ENCODE measurements around the gene GLS2.
"Not testable (repeated sequence)": the region's sequence is repeated elsewhere in the genome, so short reads cannot be mapped to it uniquely, and the experiment has no call there.

The GLS2 gene

GRCh38 chr12:56448860-56449621 lies 38.9 kb downstream of the GLS2 start, which contains the start of gene TIMELESS:
Gene TIMELESS, minus strand, starts transcription at chr12:56449426. Its CDS starts 15,256 bp downstream, at chr12:56434170.
- DNase-seq (ENCODE audit: low spot score) = peak; percentile 97

- DNase-seq (ENCODE audit: low spot score) = not testable (repeated sequence)
Observed at GRCh38 chr12:56443208-56443607, 44.8 kb downstream of the GLS2 start.

GRCh38 chr12:56437430-56438176 lies 50.4 kb downstream of the GLS2 start:
- DNase-seq (ENCODE audit: low spot score) = no peak

GRCh38 chr12:56434828-56435227 lies 53.1 kb downstream of the GLS2 start:
- DNase-seq (ENCODE audit: low spot score) = no peak

- DNase-seq (ENCODE audit: low spot score) = no peak
Observed at GRCh38 chr12:56431850-56432249, 56.1 kb downstream of the GLS2 start.

- no peak for DNase-seq (ENCODE audit: low spot score)
Observed at GRCh38 chr12:56431288-56431687, 56.7 kb downstream of the GLS2 start.

GRCh38 chr12:56425940-56426438 lies 62.0 kb downstream of the GLS2 start:
- DNase-seq (ENCODE audit: low spot score) = no peak

- DNase-seq (ENCODE audit: low spot score) = no peak
Observed at GRCh38 chr12:56425193-56425592, 62.8 kb downstream of the GLS2 start.

Measured in ecto neural progenitor cell (in vitro differentiated cells).